PC-3 (cell line): ENCODE results near the gene FXYD5.

Experiments used
- CTCF ChIP-seq: fragments of 300-600 bp; sonication (generic); conservative IDR thresholded peaks from 2 replicates; pipeline ENCODE4 v1.5.1; 2017; ENCODE audit warnings: antibody characterized with exemption, low read depth, mild to moderate bottlenecking, low read length
- EZH2 ChIP-seq: fragments of 300-600 bp; sonication (generic); IDR thresholded peaks from one replicate; pipeline ENCODE4 v1.6.1; 2017; ENCODE audit warnings: antibody characterized with exemption, mild to moderate bottlenecking, low read length; ENCODE audit not compliant: unreplicated experiment

GRCh38 chr19:35206379-35206778 lies 51.8 kb downstream of the FXYD5 start:
- TF ChIP-seq CTCF (no peak), EZH2 (no peak)
